Mesothelial cell of epicardium (in vitro differentiated cells): Measurements from ENCODE around the gene GALNT5. TPM values are rescaled to one million over a fixed set of nuclear protein-coding genes. Genes with fewer than 3 reads are reported as not detected.
A peak's percentile ranks its signal among the peaks of the same experiment; 100 is the strongest.

Experiments used
- DNase-seq, 2 experiments: peaks; one replicate each; pipeline ENCODE4 v3.0.0; 2021; ENCODE audit warnings: low spot score in 2 of 2; ENCODE audit not compliant: unreplicated experiment in 2 of 2
- H3K27ac Mint-ChIP-seq: 2 replicates; pipeline ENCODE4 v1.8.0; 2021; ENCODE audit warnings: mixed read lengths
- H3K27me3 Mint-ChIP-seq: 2 replicates; pipeline ENCODE4 v1.8.0; 2021; ENCODE audit warnings: low read depth, mixed read lengths
- H3K36me3 Mint-ChIP-seq: 2 replicates; pipeline ENCODE4 v1.8.0; 2021; ENCODE audit warnings: mixed read lengths
- H3K4me1 Mint-ChIP-seq: 2 replicates; pipeline ENCODE4 v1.8.0; 2021; ENCODE audit warnings: mixed read lengths
- H3K4me3 Mint-ChIP-seq: 2 replicates; pipeline ENCODE4 v1.8.0; 2021; ENCODE audit warnings: mild to moderate bottlenecking, moderate library complexity, mixed read lengths
- H3K9me3 Mint-ChIP-seq: 2 replicates; pipeline ENCODE4 v1.8.0; 2021; ENCODE audit warnings: mixed read lengths
- CTCF ChIP-seq: fragments of 200-600 bp; sonication (generic); IDR thresholded peaks from one replicate; pipeline ENCODE4 v1.5.0; 2021; ENCODE audit warnings: antibody characterized with exemption; ENCODE audit not compliant: unreplicated experiment
- total RNA-seq: library from RNA; stranded (reverse); gene quantifications from 3 replicates; pipeline ENCODE4 v1.2.1, GENCODE V29; 2021

The GALNT5 gene
- total RNA-seq, 1 donor from 2014 or later = 1.3 TPM

- Mint-ChIP-seq H3K4me1 (peaks cover 6% of the 10 kb centered on the region), H3K27ac (no peak overlapping the region), H3K9me3 (no peaks in the 10 kb centered on the region), H3K27me3 (peaks cover 7% of the 10 kb centered on the region), H3K36me3 (no peaks in the 10 kb centered on the region), H3K4me3 (no peak overlapping the region)
- no peak for DNase-seq
- TF ChIP-seq CTCF = no peak
These were observed 39.5 kb downstream of the GALNT5 start for GRCh38 chr2:157296958-157297357.

- H3K27me3 Mint-ChIP-seq = peaks cover 9% of the 10 kb centered on the region
- H3K36me3 Mint-ChIP-seq = no peaks in the 10 kb centered on the region
- no peak for DNase-seq
- no peak for TF ChIP-seq CTCF
- H3K4me1 Mint-ChIP-seq = peaks cover 23% of the 10 kb centered on the region
- no peak overlapping the region for H3K4me3 Mint-ChIP-seq
- no peaks in the 10 kb centered on the region for H3K9me3 Mint-ChIP-seq
- no peak overlapping the region for H3K27ac Mint-ChIP-seq
These were observed 43.8 kb downstream of the GALNT5 start for GRCh38 chr2:157301307-157301706.

- Mint-ChIP-seq H3K9me3 (no peaks in the 10 kb centered on the region), H3K4me3 (no peak overlapping the region), H3K27me3 (peaks cover 6% of the 10 kb centered on the region), H3K36me3 (no peaks in the 10 kb centered on the region), H3K4me1 (peaks cover 26% of the 10 kb centered on the region), H3K27ac (no peak overlapping the region)
- peak; percentile 91 for TF ChIP-seq CTCF
- DNase-seq = no peak
These were observed 45.1 kb downstream of the GALNT5 start for GRCh38 chr2:157302492-157303099.

- DNase-seq = no peak
- no peak for TF ChIP-seq CTCF
- Mint-ChIP-seq H3K9me3 (no peaks in the 10 kb centered on the region), H3K27ac (no peak overlapping the region), H3K4me3 (no peak overlapping the region), H3K27me3 (peaks cover 9% of the 10 kb centered on the region), H3K4me1 (peaks cover 26% of the 10 kb centered on the region), H3K36me3 (no peaks in the 10 kb centered on the region)
These were observed 46.1 kb downstream of the GALNT5 start for GRCh38 chr2:157303612-157304011.

DNA sequence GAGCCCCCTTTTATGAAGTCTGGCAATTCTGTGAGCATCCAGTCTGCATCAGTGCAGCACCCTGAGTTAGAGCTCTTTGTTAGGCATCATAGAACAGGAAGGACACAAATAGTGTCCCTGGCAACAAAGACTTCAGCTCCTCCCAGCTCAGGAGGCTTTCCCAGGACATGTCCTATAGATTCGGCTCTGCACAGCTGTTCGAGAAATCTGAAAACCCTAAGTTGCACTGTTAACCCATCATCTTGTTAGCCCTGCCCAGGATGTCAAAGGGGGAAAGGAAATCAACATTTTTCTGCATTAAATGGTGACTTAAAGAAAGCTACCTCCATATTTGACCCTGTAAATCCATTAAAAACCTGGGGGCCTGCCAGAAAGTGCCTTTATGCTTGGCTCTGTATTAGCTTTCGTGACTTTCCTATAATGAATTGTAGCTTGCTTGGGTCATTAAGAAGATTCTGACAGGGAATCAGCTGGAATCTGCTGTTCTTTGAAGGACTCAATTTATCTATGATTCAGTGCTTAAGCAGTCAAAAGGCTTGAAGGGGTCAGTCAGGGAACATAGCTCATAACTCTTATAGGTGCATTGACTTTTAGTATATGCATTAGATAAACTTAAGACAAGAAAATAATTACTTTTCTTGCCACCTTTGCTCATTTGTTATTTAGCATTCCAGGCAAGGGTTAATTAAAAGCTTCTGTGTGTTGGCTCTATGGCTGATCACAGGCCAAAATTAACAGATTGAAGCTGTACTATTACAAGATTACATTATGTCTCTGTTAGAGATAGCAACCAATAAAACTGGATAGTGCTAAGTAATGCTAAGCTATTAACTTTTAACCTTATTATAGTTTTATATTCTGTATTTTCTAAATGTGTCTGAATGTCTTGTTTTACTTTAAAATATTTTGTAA lies 47.6 kb downstream of the GALNT5 start:
- no peak for TF ChIP-seq CTCF
- Mint-ChIP-seq H3K4me1 (peaks cover 26% of the 10 kb centered on the region), H3K36me3 (no peaks in the 10 kb centered on the region), H3K27me3 (peaks cover 8% of the 10 kb centered on the region), H3K9me3 (no peaks in the 10 kb centered on the region), H3K4me3 (no peak overlapping the region), H3K27ac (no peak overlapping the region)
- no peak for DNase-seq
